Colonic mucosa (tissue), 4 donors: Measurements from ENCODE around the gene TAF4. TPM values are rescaled to one million over a fixed set of nuclear protein-coding genes. Genes with fewer than 3 reads are reported as not detected.

ENCODE experiments used
- DNase-seq: peaks from one replicate; pipeline ENCODE4 v3.0.0-alpha.2; 2020
- H3K27ac ChIP-seq: fragments of 200-600 bp; one replicate; pipeline ENCODE4 v1.8.0; 2021
- H3K27me3 ChIP-seq: fragments of 200-600 bp; one replicate; pipeline ENCODE4 v1.8.0; 2021
- H3K36me3 ChIP-seq: fragments of 200-600 bp; one replicate; pipeline ENCODE4 v1.8.0; 2021
- H3K4me1 ChIP-seq: fragments of 200-600 bp; one replicate; pipeline ENCODE4 v1.8.0; 2021; ENCODE audit warnings: mild to moderate bottlenecking
- H3K4me3 ChIP-seq: fragments of 200-600 bp; one replicate; pipeline ENCODE4 v1.8.0; 2021
- H3K9ac ChIP-seq, 2 donors: one replicate each; pipeline ENCODE4 v1.7.0; 2013; ENCODE audit warnings: control low read depth in 2 of 2, low read depth in 2 of 2, low read length in 2 of 2
- H3K9me3 ChIP-seq: fragments of 200-600 bp; one replicate; pipeline ENCODE4 v1.8.0; 2021
- intact Hi-C: fragments of 100-400 bp; cut with DNase I; formaldehyde crosslinking; loops from one replicate; pipeline ENCODE4 v1.14.1; 2022
- total RNA-seq, 2 donors: library from RNA; stranded (reverse); fragmentation: NEBNext Ultra II Directional in 1 of 2; extraction: Animal tissue kit (Norgen Biotek cat#: 25700) in 1 of 2; gene quantifications; one replicate each; pipeline ENCODE4 v1.2.1, GENCODE V29; 2021
- TF ChIP-seq, protein P1 (sequence below): fragments of 200-600 bp; IDR thresholded peaks from one replicate; pipeline ENCODE4 v1.8.0; 2022; ENCODE audit warnings: antibody characterized with exemption, mild to moderate bottlenecking
- donor health status: healthy.
- donor health status: DM: no; HTN: no; CAD: no.
- donor health status: DM: no; HTN: no; CAD: no.

TAF4 gene
- total RNA-seq, 2 donors from 2014 or later: 17.4 to 27.3 TPM

DNA sequence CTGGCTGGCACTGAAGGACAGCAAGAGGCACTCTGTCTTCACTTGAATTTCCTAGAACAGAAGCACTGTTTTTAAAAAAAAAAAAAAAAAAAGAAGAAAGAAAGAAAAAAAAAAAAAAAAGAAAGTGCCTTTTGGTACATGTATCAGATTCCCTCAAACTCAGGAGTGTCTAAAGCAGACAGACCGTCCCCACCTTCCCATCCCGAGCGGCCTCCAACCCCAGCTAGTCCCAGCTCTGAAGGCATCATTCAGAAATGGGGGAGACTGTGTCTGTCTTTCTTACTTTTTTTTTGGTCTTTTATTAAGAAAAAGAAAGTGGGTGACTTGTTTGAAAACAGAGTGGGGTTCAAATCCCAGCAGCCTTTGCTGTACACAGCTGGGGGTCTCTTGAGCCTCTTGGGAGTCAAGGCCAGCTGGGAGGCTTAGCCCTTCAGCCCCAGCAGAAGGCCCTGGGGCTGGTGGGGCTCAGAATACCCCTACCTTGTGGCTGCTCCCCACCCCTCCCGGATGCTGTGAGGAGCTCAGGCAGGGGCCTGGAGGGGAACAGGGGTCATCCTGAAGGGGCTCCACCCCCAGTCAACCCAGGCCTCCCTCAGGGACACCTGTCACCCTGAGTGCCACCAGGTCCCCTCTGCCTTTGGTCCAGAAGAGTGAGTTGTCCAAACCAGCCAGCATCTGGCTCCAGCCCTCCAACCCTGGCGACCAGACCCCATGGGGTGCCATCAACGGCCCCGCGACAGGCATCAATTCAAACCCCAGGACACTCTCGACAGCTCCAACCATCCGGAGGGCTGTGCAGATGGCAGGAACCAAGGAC is 128.3 kb downstream of the TAF4 start:
- Histone ChIP-seq H3K4me1 (no peaks in the 10 kb centered on the region), H3K27me3 (no peaks in the 10 kb centered on the region), H3K9me3 (no peaks in the 10 kb centered on the region), H3K4me3 (no peak overlapping the region), H3K36me3 (no peaks in the 10 kb centered on the region), H3K27ac (no peak overlapping the region), H3K9ac (no peak overlapping the region)
- TF ChIP-seq, protein P1, sequence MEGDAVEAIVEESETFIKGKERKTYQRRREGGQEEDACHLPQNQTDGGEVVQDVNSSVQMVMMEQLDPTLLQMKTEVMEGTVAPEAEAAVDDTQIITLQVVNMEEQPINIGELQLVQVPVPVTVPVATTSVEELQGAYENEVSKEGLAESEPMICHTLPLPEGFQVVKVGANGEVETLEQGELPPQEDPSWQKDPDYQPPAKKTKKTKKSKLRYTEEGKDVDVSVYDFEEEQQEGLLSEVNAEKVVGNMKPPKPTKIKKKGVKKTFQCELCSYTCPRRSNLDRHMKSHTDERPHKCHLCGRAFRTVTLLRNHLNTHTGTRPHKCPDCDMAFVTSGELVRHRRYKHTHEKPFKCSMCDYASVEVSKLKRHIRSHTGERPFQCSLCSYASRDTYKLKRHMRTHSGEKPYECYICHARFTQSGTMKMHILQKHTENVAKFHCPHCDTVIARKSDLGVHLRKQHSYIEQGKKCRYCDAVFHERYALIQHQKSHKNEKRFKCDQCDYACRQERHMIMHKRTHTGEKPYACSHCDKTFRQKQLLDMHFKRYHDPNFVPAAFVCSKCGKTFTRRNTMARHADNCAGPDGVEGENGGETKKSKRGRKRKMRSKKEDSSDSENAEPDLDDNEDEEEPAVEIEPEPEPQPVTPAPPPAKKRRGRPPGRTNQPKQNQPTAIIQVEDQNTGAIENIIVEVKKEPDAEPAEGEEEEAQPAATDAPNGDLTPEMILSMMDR: no peak
- no peak for DNase-seq
- intact Hi-C loops: no loop called here

GRCh38 chr20:61936701-61937131 is 129.0 kb downstream of the TAF4 start:
- H3K27me3 ChIP-seq: no peaks in the 10 kb centered on the region
- intact Hi-C loops: no loop called here
- DNase-seq: no peak

DNA sequence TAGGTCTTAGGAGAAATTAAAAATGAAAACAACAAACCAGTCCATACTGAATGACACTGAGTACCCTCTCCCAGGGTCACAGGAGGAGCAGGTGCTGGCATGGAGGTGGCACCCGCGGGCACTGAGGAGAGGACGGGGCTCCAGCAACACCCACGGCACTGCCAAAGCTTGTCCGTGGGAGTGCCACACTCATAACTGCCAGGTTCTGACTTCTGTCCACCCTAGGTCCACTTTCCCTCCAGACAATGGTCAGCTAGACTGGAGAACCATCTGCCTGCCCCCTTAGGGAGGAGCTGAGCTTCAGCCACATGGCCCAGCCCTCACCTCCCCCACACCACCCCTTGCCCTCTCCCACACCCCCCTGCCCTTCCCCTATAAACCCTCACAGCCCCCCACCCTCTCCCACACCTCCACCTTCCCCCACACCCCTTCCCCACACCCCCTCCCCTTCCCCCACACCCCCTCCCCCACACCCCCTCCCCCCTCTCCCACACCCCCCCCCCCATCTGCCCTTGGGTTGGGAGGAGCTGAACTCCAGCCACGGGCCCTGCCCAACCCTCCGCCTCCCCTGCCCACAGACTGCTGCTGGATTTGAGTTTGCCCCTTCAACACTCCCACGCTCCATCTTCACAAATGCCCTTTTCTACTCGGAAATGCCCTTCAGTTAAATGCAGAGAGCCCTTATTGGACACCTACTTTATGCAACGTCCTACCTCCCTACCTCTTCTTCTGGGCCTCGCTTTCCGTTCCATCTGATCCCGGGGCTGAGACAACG is 129.6 kb downstream of the TAF4 start:
- Histone ChIP-seq H3K4me1 (no peaks in the 10 kb centered on the region), H3K27me3 (no peaks in the 10 kb centered on the region), H3K27ac (no peak overlapping the region), H3K9ac (no peak overlapping the region), H3K9me3 (no peaks in the 10 kb centered on the region), H3K4me3 (no peak overlapping the region), H3K36me3 (no peaks in the 10 kb centered on the region)
- TF ChIP-seq, protein P1: no peak
- intact Hi-C loops: no loop called here
- DNase-seq: no peak

More at GRCh38 chr20:61936701-61937131, 129.0 kb downstream of the TAF4 start:
- no peak overlapping the region for H3K27ac ChIP-seq
- H3K9ac ChIP-seq: no peak overlapping the region
- H3K36me3 ChIP-seq: no peaks in the 10 kb centered on the region
- TF ChIP-seq, protein P1: no peak
- H3K9me3 ChIP-seq: no peaks in the 10 kb centered on the region
- H3K4me1 ChIP-seq: no peaks in the 10 kb centered on the region
- H3K4me3 ChIP-seq: no peak overlapping the region

DNA sequence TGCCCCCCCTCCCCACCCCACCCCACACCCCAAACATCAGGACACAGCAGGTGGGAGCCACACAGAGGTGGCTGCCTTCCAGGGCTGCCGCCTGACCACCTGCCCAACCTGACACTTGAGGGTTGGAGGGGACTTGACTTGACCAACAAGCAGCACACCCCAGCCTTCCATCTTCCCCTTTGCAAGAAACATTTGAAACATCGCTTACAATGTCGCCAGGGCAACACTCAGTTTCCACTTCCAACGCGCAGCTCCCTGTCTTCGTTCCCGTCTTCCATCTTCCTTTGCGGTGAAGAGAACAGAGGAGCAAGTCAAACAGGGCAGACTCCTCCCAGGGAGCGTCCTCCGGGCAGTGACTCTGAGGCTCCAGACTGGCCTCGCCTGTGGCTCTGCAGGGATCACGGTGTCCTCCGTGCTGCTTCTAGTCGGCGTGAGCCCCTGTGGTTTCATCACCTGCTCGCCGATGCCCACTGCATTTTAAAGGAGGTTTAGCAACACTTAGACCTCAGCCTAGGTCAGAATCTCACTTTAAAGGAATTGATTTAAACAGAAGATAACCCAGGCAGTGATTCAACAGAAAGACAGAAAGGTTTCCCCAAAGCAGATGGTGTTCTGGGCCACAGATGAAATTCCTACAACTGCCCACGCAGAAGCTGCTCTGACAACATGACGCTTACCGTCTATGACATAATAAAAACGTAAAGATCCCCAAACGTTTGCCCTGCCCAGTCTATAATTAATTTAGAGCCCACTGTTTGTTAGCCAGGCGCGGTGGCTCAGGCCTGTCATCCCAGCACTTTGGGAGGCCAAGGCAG is 130.8 kb downstream of the TAF4 start:
- Histone ChIP-seq H3K27me3 (no peaks in the 10 kb centered on the region), H3K4me1 (no peaks in the 10 kb centered on the region), H3K9me3 (no peaks in the 10 kb centered on the region), H3K4me3 (no peak overlapping the region), H3K36me3 (no peaks in the 10 kb centered on the region), H3K27ac (no peak overlapping the region), H3K9ac (no peak overlapping the region)
- DNase-seq: no peak
- intact Hi-C loops: no loop called here
- TF ChIP-seq, protein P1: no peak
